GM23338 (cell line): ENCODE measurements around the gene EGLN2. TPM values are rescaled to one million over a fixed set of nuclear protein-coding genes. Genes with fewer than 3 reads are reported as not detected.
"Not testable (repeated sequence)": the region's sequence is repeated elsewhere in the genome, so short reads cannot be mapped to it uniquely, and the experiment has no call there.

Experiments
- ATAC-seq: fragments of 200-7000 bp; cut with Tn5 transposase; 3 replicates; pipeline ENCODE4 v1.9.1; 2020
- DNase-seq: peaks from one replicate; pipeline ENCODE4 v3.0.0-alpha.2; 2015; ENCODE audit warnings: low spot score
- H2AFZ ChIP-seq: fragments of 200-600 bp; sonication (generic); 2 replicates; pipeline ENCODE4 v1.8.0; 2016; ENCODE audit warnings: antibody characterized with exemption, mild to moderate bottlenecking, moderate library complexity
- H3F3A ChIP-seq: fragments of 200-600 bp; sonication (generic); replicated peaks from 2 replicates; pipeline ENCODE4 v1.8.0; 2017; ENCODE audit warnings: antibody characterized with exemption, mixed run types, low read depth
- H3K27ac ChIP-seq: fragments of 200-600 bp; sonication (generic); 2 replicates; pipeline ENCODE4 v1.6.1; 2016; ENCODE audit warnings: low read depth
- H3K27me3 ChIP-seq: fragments of 200-600 bp; sonication (generic); 2 replicates; pipeline ENCODE4 v1.8.0; 2016; ENCODE audit warnings: mild to moderate bottlenecking, mixed run types, moderate library complexity; ENCODE audit not compliant: insufficient read depth
- H3K36me3 ChIP-seq: fragments of 200-600 bp; sonication (generic); 2 replicates; pipeline ENCODE4 v1.8.0; 2016; ENCODE audit warnings: mild to moderate bottlenecking; ENCODE audit not compliant: insufficient read depth
- H3K4me1 ChIP-seq: fragments of 200-600 bp; sonication (generic); 2 replicates; pipeline ENCODE4 v1.8.0; 2016; ENCODE audit warnings: mild to moderate bottlenecking, moderate library complexity; ENCODE audit not compliant: insufficient read depth
- H3K4me2 ChIP-seq: fragments of 200-600 bp; sonication (generic); 2 replicates; pipeline ENCODE4 v1.7.1; 2017; ENCODE audit warnings: mixed run types
- H3K4me3 ChIP-seq: fragments of 200-600 bp; sonication (generic); 2 replicates; pipeline ENCODE4 v1.6.1; 2016; ENCODE audit warnings: mixed run types
- H3K79me2 ChIP-seq: fragments of 200-600 bp; sonication (generic); replicated peaks from 2 replicates; pipeline ENCODE4 v1.8.0; 2017; ENCODE audit warnings: mild to moderate bottlenecking; ENCODE audit not compliant: insufficient read depth
- H3K9me2 ChIP-seq: fragments of 200-600 bp; sonication (generic); 2 replicates; pipeline ENCODE4 v1.8.0; 2017; ENCODE audit not compliant: insufficient read depth
- H4K20me1 ChIP-seq: fragments of 200-600 bp; sonication (generic); replicated peaks from 2 replicates; pipeline ENCODE4 v1.8.0; 2017; ENCODE audit warnings: mild to moderate bottlenecking; ENCODE audit not compliant: insufficient read depth
- H3K27ac Mint-ChIP-seq: 2 replicates; pipeline ENCODE4 v1.8.0; 2020; ENCODE audit warnings: inconsistent platforms, mild to moderate bottlenecking, moderate library complexity, mixed read lengths
- H3K27me3 Mint-ChIP-seq: 3 replicates; pipeline ENCODE4 v1.8.0; 2022; ENCODE audit warnings: low read depth, mild to moderate bottlenecking, moderate library complexity, mixed read lengths, inconsistent platforms; ENCODE audit not compliant: insufficient read depth, poor library complexity
- H3K36me3 Mint-ChIP-seq: 3 replicates; pipeline ENCODE4 v1.8.0; 2021; ENCODE audit warnings: low read depth, mild to moderate bottlenecking, inconsistent platforms, moderate library complexity, mixed read lengths
- H3K4me1 Mint-ChIP-seq: 3 replicates; pipeline ENCODE4 v1.8.0; 2020; ENCODE audit warnings: mild to moderate bottlenecking, inconsistent platforms, mixed read lengths
- H3K4me3 Mint-ChIP-seq: 3 replicates; pipeline ENCODE4 v1.8.0; 2021; ENCODE audit warnings: moderate library complexity, mild to moderate bottlenecking, inconsistent platforms, mixed read lengths
- H3K9me3 Mint-ChIP-seq: 3 replicates; pipeline ENCODE4 v1.8.0; 2020; ENCODE audit warnings: moderate library complexity, mild to moderate bottlenecking, inconsistent platforms, mixed read lengths
- ETS1 ChIP-seq: IDR thresholded peaks from 2 replicates; pipeline ENCODE4 v1.6.1; 2016; ENCODE audit warnings: antibody characterized with exemption
- EZH2phosphoT487 ChIP-seq: fragments of 200-600 bp; sonication (generic); IDR thresholded peaks from one replicate; pipeline ENCODE4 v1.8.1; 2018; ENCODE audit warnings: antibody characterized with exemption; ENCODE audit not compliant: unreplicated experiment
- JUNB ChIP-seq: IDR thresholded peaks from one replicate; pipeline ENCODE4 v1.6.1; 2016; ENCODE audit warnings: antibody characterized with exemption; ENCODE audit not compliant: unreplicated experiment
- NANOG ChIP-seq: IDR thresholded peaks from 2 replicates; pipeline ENCODE4 v1.6.1; 2016; ENCODE audit warnings: antibody characterized with exemption, borderline replicate concordance
- STAT1 ChIP-seq: IDR thresholded peaks from one replicate; pipeline ENCODE4 v1.6.1; 2016; ENCODE audit warnings: antibody characterized with exemption; ENCODE audit not compliant: unreplicated experiment
- ZNF114 ChIP-seq: fragments of 250-450 bp; sonication (Bioruptor Pico); IDR thresholded peaks from 2 replicates; pipeline ENCODE4 v1.5.0; 2020; ENCODE audit warnings: mild to moderate bottlenecking, moderate library complexity
- ZNF331 ChIP-seq: fragments of 250-450 bp; sonication (Bioruptor Pico); IDR thresholded peaks from 2 replicates; pipeline ENCODE4 v1.5.0; 2020; ENCODE audit warnings: low read depth, mild to moderate bottlenecking, moderate library complexity
- ZNF462 ChIP-seq: fragments of 250-450 bp; sonication (Bioruptor Pico); IDR thresholded peaks from 2 replicates; pipeline ENCODE4 v1.5.0; 2020; ENCODE audit warnings: mild to moderate bottlenecking, moderate library complexity
- polyA plus RNA-seq: library from polyadenylated mRNA; unstranded; fragments of >200 nt; fragmentation: Nextera tagmentation; extraction: Ambion mirVana; gene quantifications from 2 replicates; pipeline ENCODE4 v1.2.1, GENCODE V29; 2016
- total RNA-seq: library from RNA; depleted of rRNA; stranded (reverse); fragments of >200 nt; shearing (Covaris generic); gene quantifications from 2 replicates; pipeline ENCODE4 v1.2.3, GENCODE V29; 2014

The EGLN2 gene
- total and polyA plus RNA-seq, 2 experiments from 2014 or later = 59.9 to 118 TPM

- Mint-ChIP-seq H3K36me3 (peaks cover 12% of the 10 kb centered on the region), H3K4me3 (no peak overlapping the region), H3K4me1 (peaks cover 14% of the 10 kb centered on the region), H3K27me3 (peaks cover 10% of the 10 kb centered on the region), H3K9me3 (no peaks in the 10 kb centered on the region; the same call in 2 of the 3 replicates), H3K27ac (no peak overlapping the region)
- H3F3A ChIP-seq = no peaks in the 10 kb centered on the region; the same call in 1 of the 2 replicates
- no peak overlapping the region for H3K4me3 ChIP-seq
- H3K9me2 ChIP-seq = no peaks in the 10 kb centered on the region
- no peak for ATAC-seq
- H3K4me1 ChIP-seq = peaks cover 5% of the 10 kb centered on the region
- no peak overlapping the region for H3K4me2 ChIP-seq
- TF ChIP-seq JUNB = no peak
- TF ChIP-seq ETS1 = no peak
- no peak for TF ChIP-seq ZNF114 (CRISPR knock-in tag)
- TF ChIP-seq STAT1 = no peak
- no peak for TF ChIP-seq ZNF331 (CRISPR knock-in tag)
- TF ChIP-seq NANOG = no peak
- no peak for TF ChIP-seq EZH2phosphoT487
- no peak for DNase-seq
- H3K36me3 ChIP-seq = no peaks in the 10 kb centered on the region
- no peaks in the 10 kb centered on the region for H4K20me1 ChIP-seq
- no peak overlapping the region for H3K27ac ChIP-seq
- no peaks in the 10 kb centered on the region for H3K27me3 ChIP-seq
- H2AFZ ChIP-seq = no peak overlapping the region
- peaks cover 5% of the 10 kb centered on the region for H3K79me2 ChIP-seq
Observed at GRCh38 chr19:40783711-40784110, 15.3 kb upstream of the EGLN2 start.

- not testable (repeated sequence) for H3K9me3 Mint-ChIP-seq, H3K79me2 ChIP-seq, H3K27ac Mint-ChIP-seq, DNase-seq, H3K4me1 ChIP-seq, H3K4me3 Mint-ChIP-seq, H3K27ac ChIP-seq, H3K9me2 ChIP-seq, H3K36me3 ChIP-seq, H2AFZ ChIP-seq, ATAC-seq, H3K4me3 ChIP-seq, H4K20me1 ChIP-seq, H3K4me2 ChIP-seq, H3F3A ChIP-seq, H3K27me3 Mint-ChIP-seq, H3K27me3 ChIP-seq
- Mint-ChIP-seq H3K36me3 (peaks cover 12% of the 10 kb centered on the region), H3K4me1 (peaks cover 11% of the 10 kb centered on the region)
Observed at GRCh38 chr19:40784146-40784545, 14.8 kb upstream of the EGLN2 start.

- H3F3A ChIP-seq = no peaks in the 10 kb centered on the region
- no peaks in the 10 kb centered on the region for H3K9me2 ChIP-seq
- H3K27me3 Mint-ChIP-seq = peaks cover 8% of the 10 kb centered on the region
- no peak overlapping the region for H3K4me3 Mint-ChIP-seq
- DNase-seq (no peak), ATAC-seq (no peak)
- no peaks in the 10 kb centered on the region for H3K27me3 ChIP-seq
- H4K20me1 ChIP-seq = no peaks in the 10 kb centered on the region
- no peak overlapping the region for H3K27ac Mint-ChIP-seq
- H3K79me2 ChIP-seq = no peaks in the 10 kb centered on the region
- no peak overlapping the region for H3K4me2 ChIP-seq
- no peaks in the 10 kb centered on the region for H3K4me1 ChIP-seq
- H3K27ac ChIP-seq = no peak overlapping the region
- peaks cover 16% of the 10 kb centered on the region for H3K36me3 Mint-ChIP-seq
- no peaks in the 10 kb centered on the region; the same call in 2 of the 3 replicates for H3K9me3 Mint-ChIP-seq
- no peaks in the 10 kb centered on the region for H3K36me3 ChIP-seq
- H2AFZ ChIP-seq = no peak overlapping the region
- peaks cover 3% of the 10 kb centered on the region for H3K4me1 Mint-ChIP-seq
- no peak overlapping the region for H3K4me3 ChIP-seq
- TF ChIP-seq ZNF462 (no peak), ETS1 (no peak)
Observed at GRCh38 chr19:40785526-40785925, 13.5 kb upstream of the EGLN2 start.
